T1000 (cell line): Measurements from ENCODE around the gene CPLX1.
"Not testable (repeated sequence)": the region's sequence is repeated elsewhere in the genome, so short reads cannot be mapped to it uniquely, and the experiment has no call there.

ENCODE experiments used
- DNase-seq: peaks from one replicate; lab custom pipeline; 2025; ENCODE audit warnings: mixed read lengths; lab: John Stamatoyannopoulos, UW

CPLX1 gene

DNA sequence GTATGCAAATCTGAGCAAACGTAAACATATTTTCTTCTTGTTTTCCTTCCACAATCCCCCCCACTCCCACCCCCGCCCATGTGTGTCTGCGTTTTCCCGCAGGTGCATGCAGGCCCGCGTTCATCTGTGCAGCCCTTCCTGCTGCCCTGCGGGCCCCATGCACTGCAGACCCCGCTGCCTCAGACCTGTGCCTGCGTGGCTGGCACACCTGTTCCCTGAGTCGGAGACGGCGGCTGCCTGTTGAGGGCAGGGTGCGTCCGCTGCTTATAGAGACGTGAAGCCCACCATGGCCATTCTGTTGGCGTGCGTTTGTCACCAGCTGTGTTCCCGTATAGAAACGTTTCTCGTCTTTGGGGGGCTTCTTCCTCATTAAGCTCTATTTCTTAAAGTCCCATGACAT is 68.8 kb downstream of the CPLX1 start:
- DNase-seq = no peak

DNA sequence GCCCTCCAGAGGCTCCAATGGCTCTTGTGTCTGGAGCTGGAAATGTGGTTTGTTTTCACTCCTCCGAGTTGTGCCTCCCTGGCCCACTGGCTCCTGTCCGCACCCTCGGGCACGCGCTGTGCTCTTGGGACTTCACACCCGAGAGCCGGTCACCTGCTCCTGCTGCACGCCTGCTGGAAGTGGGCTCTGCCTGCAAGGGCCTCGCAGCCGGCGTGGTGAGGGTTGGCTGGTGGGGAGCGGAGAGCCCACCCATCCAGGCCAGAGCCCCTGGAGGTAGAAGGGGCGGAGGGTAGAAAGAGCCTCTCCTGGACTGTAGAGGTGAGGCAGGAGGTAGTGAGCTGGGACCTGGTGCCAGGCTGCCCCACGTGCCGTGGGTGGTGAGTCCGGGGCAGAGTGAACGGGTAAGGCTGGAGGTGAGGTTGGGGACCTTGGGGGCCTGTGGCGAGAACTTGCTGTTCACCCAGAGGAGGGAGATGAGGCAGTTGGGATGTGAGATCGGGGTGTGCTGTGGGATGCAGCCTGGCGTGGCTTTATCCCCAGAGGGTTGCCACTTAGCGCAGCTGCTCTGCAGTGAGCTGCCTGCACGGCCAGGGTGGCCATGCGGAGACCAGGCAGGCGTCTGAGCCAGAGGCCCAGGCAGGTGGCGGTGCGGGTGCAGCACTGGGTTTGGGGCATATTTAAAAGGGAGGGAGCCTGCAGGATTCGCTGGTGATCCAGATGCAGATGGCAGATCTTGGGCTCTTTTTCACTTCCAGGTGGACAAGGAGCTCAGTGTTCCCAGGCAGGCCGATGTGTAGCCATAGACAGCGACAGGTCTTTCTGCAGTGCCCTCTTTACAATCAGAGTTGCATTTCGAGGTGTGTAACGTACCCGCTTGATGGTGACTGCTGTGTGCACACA is 71.5 kb downstream of the CPLX1 start:
- no peak for DNase-seq

DNA sequence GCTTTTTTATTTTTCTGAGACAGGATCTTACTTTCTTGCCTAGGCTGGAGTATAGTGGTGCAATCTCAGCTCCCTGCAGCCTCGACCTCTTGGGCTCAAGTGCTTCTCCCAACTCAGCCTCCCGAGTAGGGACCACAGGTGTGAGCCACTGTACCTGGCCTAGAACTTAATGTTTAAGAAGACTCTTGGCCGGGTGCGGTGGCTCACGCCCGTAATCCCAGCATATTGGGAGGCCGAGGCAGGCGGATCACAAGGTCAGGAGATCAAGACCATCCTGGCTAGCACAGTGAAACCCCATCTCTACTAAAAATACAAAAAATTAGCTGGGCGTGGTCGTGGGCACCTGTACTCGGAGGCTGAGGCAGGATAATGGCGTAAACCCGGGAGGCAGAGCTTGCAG is 72.7 kb downstream of the CPLX1 start:
- not testable (repeated sequence) for DNase-seq

DNA sequence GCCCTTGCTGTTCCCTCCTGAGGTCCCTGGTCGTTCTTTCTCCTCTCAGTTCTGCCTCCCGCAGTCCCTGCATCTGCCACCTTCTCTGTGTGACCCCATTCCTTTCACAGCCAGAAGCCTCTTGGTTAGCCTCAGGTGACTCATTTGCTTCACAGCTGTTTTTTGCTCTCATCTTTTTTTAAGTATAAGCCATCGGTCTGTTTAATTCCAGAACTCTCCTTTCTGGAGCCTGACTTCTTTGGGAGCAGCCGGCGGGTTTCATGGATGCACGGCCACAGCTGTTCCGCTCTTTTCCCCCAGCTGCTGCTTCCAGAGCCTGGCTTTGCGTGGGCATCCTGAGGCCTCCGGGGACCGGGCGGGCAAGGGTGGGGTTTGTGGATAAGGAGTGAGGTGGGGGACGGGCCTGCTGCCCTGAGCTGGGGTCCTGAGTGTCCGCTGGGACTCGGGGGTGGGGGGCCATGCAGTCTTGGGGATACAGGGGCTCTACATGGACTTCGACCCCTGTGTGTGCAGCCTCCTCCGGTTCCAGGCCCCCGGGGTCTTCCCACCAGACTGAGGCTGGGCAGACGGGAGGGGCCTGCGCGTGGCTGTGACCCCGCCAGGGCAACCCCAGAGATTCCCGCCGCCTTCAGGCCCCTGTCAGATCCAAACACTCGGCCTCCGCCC is 73.6 kb downstream of the CPLX1 start:
- DNase-seq = no peak

DNA sequence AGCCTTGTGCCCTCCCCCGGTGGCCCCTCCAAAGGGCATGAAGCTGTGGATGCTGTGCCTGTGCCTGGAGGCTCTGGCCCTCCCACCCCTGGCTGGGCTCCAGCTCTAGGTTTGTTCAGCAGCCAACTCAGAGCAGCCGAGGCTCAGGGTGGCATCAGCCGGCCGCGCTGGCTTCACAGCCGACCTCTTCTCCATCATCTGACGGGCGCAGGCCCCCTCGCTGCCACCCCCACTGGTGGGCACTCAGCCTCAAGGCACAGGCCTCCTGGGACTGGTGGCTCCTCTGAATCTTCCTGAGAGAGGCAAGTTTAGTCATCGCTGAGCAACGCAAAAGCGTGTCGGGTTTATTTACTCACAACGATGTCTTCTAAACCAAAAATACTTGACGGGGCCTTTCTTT is 74.3 kb downstream of the CPLX1 start:
- peak; percentile 72 for DNase-seq

DNA sequence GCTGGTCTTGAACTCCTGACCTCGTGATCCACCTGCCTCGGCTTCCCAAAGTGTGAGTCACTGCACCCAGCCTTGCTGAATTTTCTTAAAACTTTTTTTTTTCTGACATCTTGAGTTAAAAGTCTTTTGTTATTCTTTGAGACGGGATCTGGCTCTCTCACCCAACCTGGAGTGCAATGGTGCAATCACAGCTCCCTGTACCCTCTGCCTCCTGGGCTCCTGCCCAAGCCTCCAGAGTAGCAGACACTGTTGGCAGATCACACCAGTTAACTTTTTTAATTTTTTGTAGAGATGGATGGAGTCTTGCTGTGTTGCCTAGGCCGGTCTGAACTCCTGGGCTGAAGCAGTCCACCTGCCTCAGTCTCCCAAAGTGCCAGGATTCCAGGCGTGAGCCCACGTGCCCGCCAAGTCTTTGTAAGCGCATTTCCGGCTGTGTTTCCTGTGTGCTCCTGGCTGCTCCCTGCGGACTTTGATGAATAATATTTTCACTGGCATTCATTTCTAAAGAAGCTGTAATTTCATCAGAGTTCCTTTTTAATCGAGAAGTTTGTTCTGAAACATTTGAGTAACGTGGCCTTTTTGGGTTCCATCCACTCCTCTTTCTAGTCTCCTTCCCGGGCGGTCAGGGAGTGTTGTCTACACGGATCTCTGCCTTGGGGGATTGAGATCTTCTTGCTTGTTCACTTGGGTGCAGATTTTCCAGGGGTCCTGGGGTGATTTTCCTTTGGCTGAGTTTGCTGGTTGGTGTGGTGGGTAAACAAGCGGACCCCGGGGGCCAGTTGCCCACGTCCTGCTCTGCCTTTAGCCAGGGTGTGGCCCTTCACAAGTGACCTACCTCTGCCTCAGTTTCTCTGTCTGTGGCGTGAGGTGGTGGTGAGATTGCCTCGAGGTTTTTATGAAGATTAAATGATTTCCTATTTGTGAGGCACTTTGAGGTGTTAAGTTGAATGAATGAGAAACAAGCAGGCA is 75.9 kb downstream of the CPLX1 start:
- DNase-seq = no peak

DNA sequence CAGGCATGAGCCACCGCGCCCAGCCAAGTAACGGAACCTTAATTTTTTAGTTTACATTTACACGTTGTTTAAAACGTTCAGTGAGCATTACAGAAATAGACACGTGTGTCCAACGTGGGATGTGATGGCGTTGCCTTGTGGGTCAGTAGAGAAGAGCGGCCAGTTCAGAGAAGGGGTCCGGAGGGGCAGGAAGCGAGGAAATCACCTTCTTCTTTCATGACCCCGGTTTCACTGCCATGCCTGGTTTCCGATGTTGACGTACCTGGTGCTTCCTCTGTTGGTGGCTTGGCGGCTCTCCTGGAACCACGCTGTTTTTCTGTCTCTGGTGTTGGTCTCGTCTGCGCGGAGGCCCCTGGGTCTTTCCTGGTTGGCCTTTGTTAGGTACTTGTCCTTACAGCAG is 77.5 kb downstream of the CPLX1 start:
- DNase-seq = no peak

DNA sequence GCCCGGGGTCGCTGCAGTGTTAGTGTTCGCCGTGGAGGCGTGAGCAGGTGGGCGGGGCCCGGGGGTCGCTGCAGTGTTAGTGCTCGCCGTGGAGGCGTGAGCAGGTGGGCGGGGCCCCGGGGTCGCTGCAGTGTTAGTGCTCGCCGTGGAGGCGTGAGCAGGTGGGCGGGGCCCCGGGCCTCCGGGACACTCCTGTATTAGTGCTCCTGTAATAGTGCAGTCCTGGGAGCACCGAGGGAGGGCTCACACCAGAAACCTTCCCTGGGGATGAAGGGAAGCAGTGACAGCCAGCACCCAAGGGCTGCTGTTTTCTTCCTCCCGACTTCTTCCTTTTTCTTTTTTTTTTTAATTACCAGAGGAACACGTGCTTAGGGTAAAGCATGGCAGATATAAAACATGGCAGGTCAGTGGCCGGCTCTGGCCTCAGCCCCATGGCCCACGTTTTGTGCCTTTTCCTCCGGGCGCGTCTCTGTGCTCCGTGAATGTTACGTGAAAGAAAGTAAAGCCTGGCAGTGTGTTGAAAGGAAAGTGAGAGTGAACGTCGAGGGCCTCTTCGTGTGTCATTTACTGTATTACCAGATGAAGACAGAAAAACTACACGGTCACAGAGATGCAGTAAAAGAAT is 78.3 kb downstream of the CPLX1 start:
- no peak for DNase-seq

DNA sequence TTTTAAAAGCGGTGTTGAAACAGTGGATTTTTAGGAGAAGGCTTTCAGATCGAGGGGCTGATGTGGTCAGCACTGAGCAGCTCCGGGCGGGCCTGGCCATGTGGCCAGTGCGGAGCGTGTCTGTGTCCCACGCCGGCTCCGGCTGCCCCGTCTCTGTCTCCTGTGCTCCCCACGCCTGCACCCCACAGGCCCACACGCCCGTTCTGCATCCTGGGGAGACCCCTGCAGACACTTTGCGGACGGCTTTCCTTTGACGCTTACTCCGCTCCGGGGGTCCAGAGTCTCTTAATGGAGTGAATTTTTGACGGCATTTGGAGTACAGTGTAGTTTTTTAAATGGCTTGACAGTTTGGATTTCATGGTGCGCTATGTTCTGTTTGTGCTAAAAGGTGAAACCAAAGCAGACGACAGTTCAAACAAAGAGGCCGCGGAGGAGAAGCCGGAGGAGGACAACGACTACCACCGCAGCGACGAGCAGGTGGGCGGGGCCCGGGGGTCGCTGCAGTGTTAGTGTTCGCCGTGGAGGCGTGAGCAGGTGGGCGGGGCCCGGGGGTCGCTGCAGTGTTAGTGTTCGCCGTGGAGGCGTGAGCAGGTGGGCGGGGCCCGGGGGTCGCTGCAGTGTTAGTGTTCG is 81.6 kb downstream of the CPLX1 start:
- no peak for DNase-seq

DNA sequence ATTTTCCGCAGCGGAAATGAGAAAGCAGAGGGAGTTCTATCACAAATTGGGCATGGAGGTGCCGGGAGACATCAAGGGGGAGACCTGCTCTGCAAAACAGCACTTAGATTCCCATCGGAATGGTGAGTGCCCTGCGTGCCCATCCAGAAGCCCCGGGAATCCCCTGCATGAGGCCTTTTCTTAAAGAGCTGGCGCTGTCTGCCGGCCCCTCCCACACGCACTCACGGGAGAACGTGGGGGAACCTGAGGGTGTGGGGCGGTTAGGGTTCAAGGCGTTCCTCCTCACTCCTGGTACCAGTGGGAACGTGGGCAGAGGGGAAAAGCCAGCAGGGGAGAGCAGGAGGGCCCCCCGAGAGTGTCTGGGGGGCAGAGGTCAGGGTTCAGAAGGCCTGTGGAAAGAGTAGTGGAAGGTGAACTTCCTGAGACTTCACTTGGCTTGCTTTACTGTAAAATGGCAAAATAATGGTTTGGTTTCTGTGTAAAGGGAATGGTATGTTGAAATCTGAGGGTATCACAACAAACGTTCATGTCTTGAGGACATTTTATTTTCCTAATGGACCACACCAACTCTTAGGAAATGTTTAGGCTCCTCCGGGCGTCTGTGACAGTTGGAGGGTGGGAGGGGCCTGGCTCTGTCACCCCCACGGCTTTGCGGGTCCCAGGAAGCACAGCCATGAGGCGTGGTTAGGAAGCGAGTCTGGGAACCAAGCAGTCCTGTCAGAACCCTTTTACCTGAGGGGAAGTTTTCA is 82.3 kb downstream of the CPLX1 start:
- DNase-seq = no peak

DNA sequence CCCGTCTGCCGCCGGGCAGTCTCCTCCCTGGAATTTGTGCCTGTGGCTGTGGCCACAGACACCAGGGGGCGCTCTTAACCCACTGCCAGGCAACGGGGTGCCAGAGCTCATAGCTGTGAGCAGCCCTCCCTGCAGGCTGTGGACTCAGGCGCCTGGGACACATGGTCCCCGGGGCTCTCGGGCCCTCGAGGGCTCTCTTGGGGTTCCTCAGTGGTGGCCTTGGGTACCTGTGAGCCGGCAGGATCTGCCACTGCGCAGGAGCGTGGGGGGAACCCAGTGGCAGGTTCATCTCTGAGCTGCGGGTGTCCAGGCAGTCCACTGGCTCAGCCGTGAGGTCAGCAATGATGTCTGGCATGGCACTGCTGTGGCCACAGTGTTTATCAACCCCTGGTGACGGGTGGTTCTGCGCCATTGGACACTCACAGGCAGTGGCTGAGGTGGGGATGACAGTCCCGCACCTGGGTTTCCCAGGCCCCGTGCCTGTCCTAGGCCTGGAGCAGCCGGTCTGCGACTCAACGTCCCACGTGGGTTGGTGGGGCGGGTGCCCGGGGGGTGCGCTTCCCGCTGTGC is 83.1 kb downstream of the CPLX1 start:
- DNase-seq = peak; percentile 46

DNA sequence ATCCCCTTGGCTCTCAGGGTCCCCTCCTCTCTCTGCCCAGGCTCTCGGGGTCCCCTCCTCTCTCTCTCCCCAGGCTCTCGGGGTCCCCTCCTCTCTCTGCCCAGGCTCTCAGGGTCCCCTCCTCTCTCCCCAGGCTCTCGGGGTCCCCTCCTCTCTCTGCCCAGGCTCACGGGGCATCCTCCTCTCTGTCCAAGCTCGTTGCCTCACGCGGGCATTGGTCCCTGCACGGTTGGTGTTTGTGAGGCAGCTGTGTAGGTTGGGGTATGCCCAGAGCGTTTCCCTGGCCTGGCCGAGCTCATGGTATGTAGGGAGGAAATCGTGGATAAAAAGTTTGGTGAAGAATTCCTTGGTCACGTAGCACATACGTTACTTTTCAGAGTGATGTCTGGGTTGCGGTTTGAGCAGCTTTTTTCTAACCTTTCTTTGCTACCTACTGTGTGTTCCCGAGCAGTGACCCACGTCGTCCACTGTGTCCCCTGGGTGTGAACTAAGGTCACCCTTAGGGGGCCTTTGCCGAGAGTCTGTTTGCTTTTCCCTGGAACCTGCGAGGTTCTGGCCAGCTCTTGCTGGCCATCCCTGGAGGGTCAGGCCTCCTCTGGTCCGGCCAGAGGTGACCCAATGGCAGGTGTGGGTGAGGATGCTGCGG is 83.7 kb downstream of the CPLX1 start:
- DNase-seq = no peak

DNA sequence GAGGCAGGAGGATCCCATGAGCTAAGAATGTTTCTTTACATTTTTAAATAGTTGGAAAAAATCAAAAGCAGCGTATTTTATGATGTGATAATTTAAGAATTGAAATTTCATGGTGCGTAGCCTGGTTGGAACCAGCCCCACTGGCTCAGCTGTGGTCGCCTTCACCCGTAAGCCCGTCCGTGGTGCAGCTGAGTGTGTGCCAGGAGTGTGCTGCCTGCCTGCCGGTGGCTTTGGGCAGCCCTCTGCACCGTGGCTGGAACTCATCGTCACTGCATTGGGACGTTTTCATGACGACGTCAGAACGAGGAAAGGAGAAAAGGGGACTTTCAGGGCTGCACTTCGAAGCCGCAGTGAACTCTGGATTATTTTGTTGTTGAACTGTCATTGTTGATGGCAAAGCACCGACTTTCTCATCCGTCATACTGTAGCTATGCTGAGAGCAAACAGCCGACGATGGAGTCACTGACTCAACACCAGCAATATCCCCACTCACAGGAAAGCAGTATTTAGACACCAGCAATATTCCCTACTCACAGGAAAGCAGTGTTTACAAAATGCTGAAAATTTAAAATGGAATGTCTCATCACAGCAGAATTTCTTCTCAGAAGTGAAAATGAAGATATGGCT is 85.2 kb downstream of the CPLX1 start:
- DNase-seq = no peak

DNA sequence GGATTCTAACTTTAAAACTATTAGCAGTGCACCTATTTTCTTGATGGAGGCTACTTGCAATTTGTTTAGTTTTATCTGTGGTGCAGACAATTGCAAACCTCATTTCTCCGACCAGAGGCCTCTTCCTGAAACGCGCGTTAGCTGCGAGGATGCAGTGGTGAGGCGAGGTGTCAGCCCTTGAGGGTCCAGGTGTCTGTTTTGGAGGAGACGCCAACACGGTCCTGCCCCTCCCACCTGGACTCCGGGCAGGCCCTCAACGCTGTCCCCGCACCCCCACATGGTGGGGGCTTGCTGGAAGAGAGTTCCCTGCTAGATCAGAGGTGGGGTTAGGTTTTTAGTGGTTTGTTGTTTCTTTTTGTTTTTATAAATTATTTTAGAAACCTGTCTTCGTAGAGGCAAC is 85.9 kb downstream of the CPLX1 start:
- no peak for DNase-seq

DNA sequence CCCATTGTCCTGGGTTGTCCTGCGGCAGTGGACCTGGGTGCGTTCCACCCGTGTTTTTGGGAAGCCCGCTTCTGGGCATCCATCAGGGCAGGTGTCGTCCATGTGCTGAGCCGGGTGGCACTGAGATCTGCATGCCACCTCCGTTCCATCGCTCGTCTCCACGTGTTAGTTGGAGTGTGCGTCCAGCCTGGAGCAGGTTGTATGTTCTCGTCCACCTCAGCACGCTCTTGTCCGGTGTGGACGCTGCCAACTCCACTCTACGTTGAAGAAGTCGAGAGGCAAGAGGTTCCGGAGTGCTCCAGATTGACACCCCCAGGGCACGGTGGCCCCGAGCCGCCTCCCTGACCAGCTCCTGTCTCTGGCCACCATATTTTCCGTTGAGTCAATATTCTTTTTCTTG is 86.4 kb downstream of the CPLX1 start:
- DNase-seq = no peak

DNA sequence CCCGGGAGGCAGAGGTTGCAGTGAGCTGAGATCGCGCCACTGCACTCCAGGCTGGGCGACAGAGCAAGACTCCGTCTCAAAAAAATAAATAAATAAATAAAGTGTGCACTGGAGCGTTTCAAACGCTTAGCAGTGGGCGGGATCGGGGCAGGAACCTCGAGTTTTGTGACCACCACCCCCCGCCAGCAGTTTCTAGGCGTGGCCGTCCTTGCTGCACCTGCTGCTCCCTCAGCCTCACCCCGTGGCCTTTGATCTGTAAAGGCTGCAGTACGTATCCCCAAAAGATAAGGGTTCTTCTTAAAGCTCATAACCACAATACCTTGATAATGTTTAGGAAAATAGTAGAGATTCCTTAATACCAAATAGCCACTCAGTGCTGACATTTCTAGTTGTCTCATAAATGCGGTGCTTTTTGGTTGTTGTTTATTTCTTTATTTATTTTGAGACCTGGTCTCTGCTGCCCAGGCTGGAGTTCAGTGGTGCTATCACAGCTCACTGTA is 87.1 kb downstream of the CPLX1 start:
- DNase-seq = no peak

DNA sequence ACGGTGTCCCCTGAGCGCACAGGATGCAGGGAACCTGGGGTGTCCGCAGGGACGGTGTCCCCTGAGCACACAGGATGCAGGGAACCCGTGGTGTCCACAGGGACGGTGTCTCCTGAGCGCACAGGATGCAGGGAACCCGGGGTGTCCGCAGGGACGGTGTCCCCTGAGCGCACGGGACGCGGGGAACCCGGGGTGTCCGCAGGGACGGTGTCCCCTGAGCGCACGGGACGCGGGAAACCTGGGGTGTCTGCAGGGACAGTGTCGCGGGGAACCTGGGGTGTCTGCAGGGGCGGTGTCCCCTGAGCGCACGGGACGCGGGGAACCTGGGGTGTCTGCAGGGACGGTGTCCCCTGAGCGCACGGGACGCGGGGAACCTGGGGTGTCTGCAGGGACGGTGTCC is 89.4 kb downstream of the CPLX1 start:
- not testable (repeated sequence) for DNase-seq

DNA sequence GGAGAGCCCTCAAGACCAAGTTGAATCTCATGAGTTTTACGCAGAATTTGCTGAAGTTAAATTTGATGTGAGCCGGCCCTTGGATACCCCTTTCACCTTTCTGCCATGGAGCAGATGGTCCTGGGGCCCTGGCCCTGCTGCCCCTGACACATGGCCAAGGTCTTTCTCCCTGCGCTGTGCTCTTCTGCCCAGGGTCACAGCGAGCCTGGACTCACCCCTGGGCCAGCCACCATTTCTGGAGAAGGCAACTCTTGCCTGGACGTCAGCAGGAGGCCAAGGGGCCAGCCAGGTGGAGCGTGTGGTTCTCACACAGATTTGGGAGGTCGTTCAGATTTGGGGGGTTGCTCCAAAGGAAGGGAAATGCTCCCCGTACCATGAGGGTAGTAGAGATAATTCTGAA is 90.3 kb downstream of the CPLX1 start:
- DNase-seq = no peak
